GM21367 (cell line): ENCODE measurements around the gene C1QTNF2.

Experiments used
- ATAC-seq: cut with Tn5 transposase; IDR thresholded peaks from one replicate; pipeline ENCODE4 v1.9.1; 2021; ENCODE audit not compliant: unreplicated experiment

C1QTNF2 gene

GRCh38 chr5:160306696-160307095, 63.7 kb downstream of the C1QTNF2 start:
- no peak for ATAC-seq

- no peak for ATAC-seq
These were observed 65.1 kb downstream of the C1QTNF2 start for GRCh38 chr5:160305319-160305718.

DNA sequence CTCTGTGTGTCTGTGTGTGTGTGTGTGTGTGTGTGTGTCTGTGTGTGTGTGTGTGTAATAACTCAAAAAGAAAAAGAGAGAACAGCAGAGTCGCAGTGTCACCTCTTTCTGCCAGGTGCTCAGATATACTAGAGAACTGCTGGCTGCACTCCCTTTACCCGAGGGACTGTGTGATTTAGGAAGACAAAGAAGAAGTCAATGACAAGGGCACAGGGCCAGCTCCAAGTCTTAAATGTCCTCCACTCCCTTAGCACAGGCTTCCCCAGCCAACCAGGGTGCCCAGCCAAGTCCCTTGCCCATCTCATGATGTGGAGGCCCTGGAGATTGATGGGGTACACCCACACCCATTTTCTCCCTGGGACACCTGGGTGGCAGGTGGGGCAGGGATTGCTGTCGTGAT, 66.7 kb downstream of the C1QTNF2 start:
- ATAC-seq = no peak

DNA sequence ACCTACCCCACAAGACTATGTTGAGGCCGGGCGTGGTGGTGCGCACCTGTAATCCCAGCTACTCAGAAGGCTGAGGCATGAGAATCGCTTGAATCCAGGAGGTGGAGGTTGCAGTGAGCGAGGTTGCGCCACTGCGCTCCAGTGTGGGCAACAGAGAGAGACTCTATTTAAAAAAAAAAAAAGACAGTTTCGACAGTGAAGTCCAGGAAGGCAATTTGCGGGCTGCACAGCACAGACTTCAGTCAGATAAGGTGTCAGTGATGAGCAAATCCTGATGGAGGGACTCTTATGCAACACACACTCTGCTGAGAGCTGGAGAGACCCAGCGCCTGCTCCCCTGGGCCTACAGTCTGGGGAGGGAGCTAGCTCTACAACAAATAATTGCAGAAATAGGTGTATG, 72.2 kb downstream of the C1QTNF2 start:
- ATAC-seq = no peak

DNA sequence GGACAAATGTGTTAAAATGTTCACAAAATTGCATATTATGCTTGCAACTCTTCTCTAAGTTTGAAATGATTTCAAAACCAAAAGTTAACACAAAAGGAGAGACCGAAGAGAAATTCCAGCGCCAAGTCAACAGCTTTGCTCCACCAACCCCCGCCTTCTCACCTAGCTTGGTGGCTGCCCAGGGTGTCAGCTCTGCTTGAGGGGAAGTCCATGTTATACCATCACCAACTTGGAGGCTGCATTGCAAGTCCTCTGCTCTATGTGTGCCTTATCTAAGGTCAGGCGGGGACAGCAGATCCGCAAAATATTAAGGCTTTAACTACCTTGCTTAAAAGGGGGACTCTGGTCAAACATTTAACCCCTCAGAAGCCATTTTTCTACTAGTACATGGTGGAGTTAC, 72.7 kb downstream of the C1QTNF2 start:
- ATAC-seq = no peak
